Esophagus muscularis mucosa (tissue), 3 donors: ENCODE measurements around the gene RPGRIP1L.

ENCODE experiments used
- POLR2AphosphoS5 ChIP-seq, 2 donors: sonication (generic); formaldehyde crosslinking; IDR thresholded peaks; one replicate each; pipeline ENCODE4 v1.6.1; 2017; ENCODE audit warnings: antibody characterized with exemption in 2 of 2
- TF ChIP-seq, protein P1 (sequence below), 3 experiments: fragments of 200-600 bp in 2 of 3; fragments of 450-650 bp in 1 of 3; sonication (generic) in 2 of 3; IDR thresholded peaks; one replicate each; pipeline ENCODE4 v1.5.1; 2017 to 2019; ENCODE audit warnings: antibody characterized with exemption in 3 of 3, mild to moderate bottlenecking in 2 of 3, moderate library complexity in 1 of 3

DNA sequence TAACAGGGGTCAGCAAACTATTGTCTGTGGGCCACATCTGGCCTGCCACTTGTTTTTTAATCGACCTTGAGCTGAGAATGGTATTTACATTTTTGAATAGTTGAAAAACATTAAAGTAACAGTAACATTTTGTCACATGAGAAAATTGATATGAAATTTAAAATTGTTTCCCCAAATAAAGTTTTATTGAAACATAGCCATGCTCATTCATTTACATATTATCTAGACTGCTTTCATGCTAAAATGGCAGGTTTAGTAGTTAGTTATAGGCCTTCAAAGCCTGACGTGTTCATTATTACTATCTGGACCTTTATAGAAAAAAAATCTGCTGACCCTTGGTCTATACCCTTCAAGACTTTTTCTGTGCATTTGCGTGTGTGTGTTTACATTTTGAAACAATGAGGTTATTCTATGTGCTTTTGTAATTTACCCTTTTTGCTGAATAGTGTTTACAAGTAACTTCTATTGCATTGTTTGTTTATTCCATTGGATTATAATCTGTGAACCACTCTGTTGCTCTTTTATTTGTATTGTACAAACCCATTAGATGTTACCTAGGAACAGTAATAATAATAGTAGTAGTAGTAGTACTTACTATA, 37.4 kb upstream of the RPGRIP1L start:
- TF ChIP-seq, protein P1, sequence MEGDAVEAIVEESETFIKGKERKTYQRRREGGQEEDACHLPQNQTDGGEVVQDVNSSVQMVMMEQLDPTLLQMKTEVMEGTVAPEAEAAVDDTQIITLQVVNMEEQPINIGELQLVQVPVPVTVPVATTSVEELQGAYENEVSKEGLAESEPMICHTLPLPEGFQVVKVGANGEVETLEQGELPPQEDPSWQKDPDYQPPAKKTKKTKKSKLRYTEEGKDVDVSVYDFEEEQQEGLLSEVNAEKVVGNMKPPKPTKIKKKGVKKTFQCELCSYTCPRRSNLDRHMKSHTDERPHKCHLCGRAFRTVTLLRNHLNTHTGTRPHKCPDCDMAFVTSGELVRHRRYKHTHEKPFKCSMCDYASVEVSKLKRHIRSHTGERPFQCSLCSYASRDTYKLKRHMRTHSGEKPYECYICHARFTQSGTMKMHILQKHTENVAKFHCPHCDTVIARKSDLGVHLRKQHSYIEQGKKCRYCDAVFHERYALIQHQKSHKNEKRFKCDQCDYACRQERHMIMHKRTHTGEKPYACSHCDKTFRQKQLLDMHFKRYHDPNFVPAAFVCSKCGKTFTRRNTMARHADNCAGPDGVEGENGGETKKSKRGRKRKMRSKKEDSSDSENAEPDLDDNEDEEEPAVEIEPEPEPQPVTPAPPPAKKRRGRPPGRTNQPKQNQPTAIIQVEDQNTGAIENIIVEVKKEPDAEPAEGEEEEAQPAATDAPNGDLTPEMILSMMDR (IDR thresholded peaks at IDR 0.05) = no peak
- TF ChIP-seq POLR2AphosphoS5 (IDR thresholded peaks at IDR 0.05) = no peak
